PC-9 (cell line): ENCODE measurements around the gene PARP2.

Experiments used
- CTCF ChIP-seq: fragments of 200-600 bp; sonication (generic); conservative IDR thresholded peaks from 2 replicates; pipeline ENCODE4 v1.6.1; 2017; ENCODE audit warnings: mixed run types, antibody characterized with exemption, mild to moderate bottlenecking, moderate library complexity
- EZH2 ChIP-seq: fragments of 200-600 bp; sonication (generic); IDR thresholded peaks from 2 replicates; pipeline ENCODE4 v1.8.0; 2017; ENCODE audit warnings: antibody characterized with exemption, low read depth

GRCh38 chr14:20397511-20397910 is 54.1 kb downstream of the PARP2 start:
- TF ChIP-seq CTCF (no peak), EZH2 (no peak)
